Activated CD8-positive, alpha-beta T cell treated with anti-CD3 and anti-CD28 coated beads for 36 hours (primary cell): ENCODE results near the gene SYT12. TPM values are rescaled to one million over a fixed set of nuclear protein-coding genes. Genes with fewer than 3 reads are reported as not detected.

Experiments
- ATAC-seq: fragments of 200-7000 bp; cut with Tn5 transposase; one replicate; pipeline ENCODE4 v1.10.0; 2021; ENCODE audit warnings: mild to moderate bottlenecking, moderate library complexity
- CTCF ChIA-PET: fragments of 350-600 bp; sonication (Branson Sonifier 250); formaldehyde crosslinking; loops from one replicate; lab custom pipeline; 2021; ENCODE audit warnings: antibody characterized with exemption; lab: Charles Lee
- POLR2A ChIA-PET: fragments of 350-600 bp; sonication (Branson Sonifier 250); formaldehyde crosslinking; loops from one replicate; lab custom pipeline; 2021; ENCODE audit warnings: antibody characterized with exemption; lab: Charles Lee
- DNase-seq: peaks from one replicate; pipeline ENCODE4 v3.0.0-alpha.2; 2020
- H3K27ac Mint-ChIP-seq: one replicate; pipeline ENCODE4 v1.8.0; 2021; ENCODE audit warnings: mild to moderate bottlenecking, mixed read lengths
- H3K27me3 Mint-ChIP-seq: one replicate; pipeline ENCODE4 v1.8.0; 2021; ENCODE audit warnings: mixed read lengths
- H3K36me3 Mint-ChIP-seq: one replicate; pipeline ENCODE4 v1.8.0; 2021; ENCODE audit warnings: low read depth, mixed read lengths
- H3K4me1 Mint-ChIP-seq: one replicate; pipeline ENCODE4 v1.8.0; 2021; ENCODE audit warnings: low read depth, mixed read lengths
- H3K4me3 Mint-ChIP-seq: one replicate; pipeline ENCODE4 v1.8.0; 2021; ENCODE audit warnings: mild to moderate bottlenecking, moderate library complexity, mixed read lengths
- H3K9me3 Mint-ChIP-seq: one replicate; pipeline ENCODE4 v1.8.0; 2021; ENCODE audit warnings: mixed read lengths
- intact Hi-C: fragments of 100-400 bp; cut with micrococcal nuclease; formaldehyde crosslinking; loops from one replicate; pipeline ENCODE4 v1.10.0; 2022
- total RNA-seq, 2 experiments: library from RNA; stranded (reverse); gene quantifications; one replicate each; pipeline ENCODE4 v1.2.3, GENCODE V29; 2021
- TF ChIP-seq, protein P1 (sequence below): fragments of 200-600 bp; IDR thresholded peaks from one replicate; pipeline ENCODE4 v1.8.0; 2022; ENCODE audit warnings: antibody characterized with exemption, mild to moderate bottlenecking

Gene SYT12
- total RNA-seq: not detected

DNA sequence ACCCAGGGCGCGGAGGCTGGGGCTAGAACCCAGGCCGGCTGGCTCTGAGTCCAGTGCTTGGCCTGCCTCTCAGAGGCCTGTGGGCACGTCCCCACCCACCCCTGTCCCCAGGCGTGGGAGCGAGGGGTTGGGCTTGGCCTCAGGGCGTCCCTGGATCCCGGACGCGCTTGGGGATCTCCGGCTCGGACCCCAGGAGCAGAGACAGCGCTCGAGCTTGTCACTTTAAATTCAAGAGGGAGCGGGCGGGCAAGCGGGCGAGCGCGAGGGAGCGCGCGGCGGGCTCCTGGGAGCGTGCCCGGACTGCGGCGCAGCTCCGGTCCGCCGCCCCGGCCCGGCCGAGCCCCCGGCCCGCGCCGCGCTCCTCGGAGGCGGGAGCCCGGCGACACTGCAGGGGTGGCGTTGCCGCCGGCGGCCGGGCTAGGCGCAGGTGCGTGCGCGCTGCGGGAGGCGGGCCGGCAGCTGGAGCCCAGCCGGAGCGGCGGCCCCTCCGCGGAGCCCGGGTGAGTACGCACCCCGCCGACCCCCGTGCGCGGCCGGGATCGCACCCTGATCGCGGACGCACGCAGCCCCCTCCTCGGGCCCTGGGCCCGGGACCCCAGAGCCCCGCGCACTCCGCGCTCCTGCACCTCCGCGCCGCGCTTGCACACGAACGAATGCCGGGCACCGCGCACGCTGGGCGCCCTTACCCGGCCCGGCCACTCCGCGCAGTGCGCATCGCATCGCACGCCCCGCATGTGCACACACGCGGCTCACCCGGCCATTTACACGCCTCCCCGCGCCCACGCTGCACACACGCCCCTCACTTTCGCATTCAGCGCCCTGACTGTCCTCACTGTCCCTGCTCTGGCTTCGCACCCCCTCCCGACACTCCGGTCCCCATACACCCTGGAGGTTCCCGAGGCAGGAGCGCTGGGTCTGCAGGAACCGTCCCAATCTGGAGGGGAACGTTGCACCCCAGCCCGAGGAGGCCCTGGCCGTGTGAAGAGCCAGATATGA is at the start of gene SYT12:
SYT12 (plus strand) TSS at position 174 of the 996 bp plus-strand sequence. CDS start 7,011 bp downstream, outside the sequence.
- H3K4me3 Mint-ChIP-seq: peak within 1 kb of the TSS; percentile 50
- H3K27ac Mint-ChIP-seq: no peak within 1 kb of the TSS
- H3K4me1 Mint-ChIP-seq: peaks cover 29% of the 10 kb centered on the region
- DNase-seq (peak; percentile 36), ATAC-seq (peak; percentile 35)
- peaks cover 2% of the 10 kb centered on the region for H3K36me3 Mint-ChIP-seq
- ChIA-PET CTCF (interaction anchor here (1.3 kb wide), 1 partner anchor 180 kb away, joined by 3 read pairs; the partner anchor contains the start of gene RCE1), POLR2A (interaction anchor here (1.2 kb wide), 1 partner anchor 64 kb away, joined by 4 read pairs; no protein-coding TSS in a partner anchor)
- peaks cover 3% of the 10 kb centered on the region for H3K9me3 Mint-ChIP-seq
- TF ChIP-seq, protein P1, sequence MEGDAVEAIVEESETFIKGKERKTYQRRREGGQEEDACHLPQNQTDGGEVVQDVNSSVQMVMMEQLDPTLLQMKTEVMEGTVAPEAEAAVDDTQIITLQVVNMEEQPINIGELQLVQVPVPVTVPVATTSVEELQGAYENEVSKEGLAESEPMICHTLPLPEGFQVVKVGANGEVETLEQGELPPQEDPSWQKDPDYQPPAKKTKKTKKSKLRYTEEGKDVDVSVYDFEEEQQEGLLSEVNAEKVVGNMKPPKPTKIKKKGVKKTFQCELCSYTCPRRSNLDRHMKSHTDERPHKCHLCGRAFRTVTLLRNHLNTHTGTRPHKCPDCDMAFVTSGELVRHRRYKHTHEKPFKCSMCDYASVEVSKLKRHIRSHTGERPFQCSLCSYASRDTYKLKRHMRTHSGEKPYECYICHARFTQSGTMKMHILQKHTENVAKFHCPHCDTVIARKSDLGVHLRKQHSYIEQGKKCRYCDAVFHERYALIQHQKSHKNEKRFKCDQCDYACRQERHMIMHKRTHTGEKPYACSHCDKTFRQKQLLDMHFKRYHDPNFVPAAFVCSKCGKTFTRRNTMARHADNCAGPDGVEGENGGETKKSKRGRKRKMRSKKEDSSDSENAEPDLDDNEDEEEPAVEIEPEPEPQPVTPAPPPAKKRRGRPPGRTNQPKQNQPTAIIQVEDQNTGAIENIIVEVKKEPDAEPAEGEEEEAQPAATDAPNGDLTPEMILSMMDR: no peak
- peaks cover 48% of the 10 kb centered on the region for H3K27me3 Mint-ChIP-seq
- intact Hi-C loops: no loop called here

GRCh38 chr11:66973956-66974580 is 48.9 kb upstream of the SYT12 start:
- H3K4me3 Mint-ChIP-seq: no peak overlapping the region
- CTCF ChIA-PET: no interaction called here
- DNase-seq: no peak
- H3K36me3 Mint-ChIP-seq: no peaks in the 10 kb centered on the region
- no peaks in the 10 kb centered on the region for H3K9me3 Mint-ChIP-seq
- no peak overlapping the region for H3K27ac Mint-ChIP-seq
- POLR2A ChIA-PET: no interaction called here
- H3K27me3 Mint-ChIP-seq: peaks cover 5% of the 10 kb centered on the region
- TF ChIP-seq, protein P1: no peak
- peaks cover 8% of the 10 kb centered on the region for H3K4me1 Mint-ChIP-seq
- intact Hi-C loops: no loop called here
- ATAC-seq: no peak

- POLR2A ChIA-PET: no interaction called here
These were observed 48.1 kb upstream of the SYT12 start, which contains the start of gene C11orf86 for GRCh38 chr11:66974724-66975404. TSS of gene C11orf86 (plus strand) at chr11:66975304. CDS start at chr11:66975363, 59 bp downstream.

GRCh38 chr11:66975405-66976027 is 47.4 kb upstream of the SYT12 start:
- DNase-seq (no peak), ATAC-seq (no peak)
- POLR2A ChIA-PET: interaction anchor here (1.2 kb wide), 1 partner anchor 16 kb away, joined by 3 read pairs; no protein-coding TSS in a partner anchor
- Mint-ChIP-seq H3K4me3 (no peak overlapping the region), H3K27ac (no peak overlapping the region), H3K4me1 (peaks cover 6% of the 10 kb centered on the region), H3K9me3 (peaks cover 3% of the 10 kb centered on the region), H3K36me3 (no peaks in the 10 kb centered on the region), H3K27me3 (peaks cover 5% of the 10 kb centered on the region)
- intact Hi-C loops: no loop called here
- TF ChIP-seq, protein P1: no peak
- CTCF ChIA-PET: interaction anchor here (0.7 to 1.7 kb wide), 7 partner anchors 17 to 279 kb away, joined by 3 to 5 read pairs (median 3); partner anchors contain the start of gene PC

More at GRCh38 chr11:66974724-66975404, 48.1 kb upstream of the SYT12 start, which contains the start of gene C11orf86:
- DNase-seq (no peak), ATAC-seq (no peak)
- intact Hi-C loops: no loop called here
- TF ChIP-seq, protein P1: no peak
- CTCF ChIA-PET: interaction anchor here (0.7 to 1.7 kb wide), 5 partner anchors 17 to 278 kb away, joined by 3 to 4 read pairs (median 3); partner anchors contain the start of gene PC
- H3K36me3 Mint-ChIP-seq: no peaks in the 10 kb centered on the region
- H3K4me3 Mint-ChIP-seq: no peak within 1 kb of the TSS
- H3K27me3 Mint-ChIP-seq: peaks cover 5% of the 10 kb centered on the region
- peaks cover 8% of the 10 kb centered on the region for H3K4me1 Mint-ChIP-seq
- no peak within 1 kb of the TSS for H3K27ac Mint-ChIP-seq
- H3K9me3 Mint-ChIP-seq: peaks cover 3% of the 10 kb centered on the region
